OCI-LY3 (cell line): Measurements from ENCODE around the gene CSF3R.

Source experiments
- H2AFZ ChIP-seq: fragments of 200-600, 300-600 bp; shearing (Covaris generic); 2 replicates; pipeline ENCODE4 v1.6.0; 2014; ENCODE audit warnings: antibody characterized with exemption, low read depth, low read length
- H3K27ac ChIP-seq: fragments of 200-600, 300-600 bp; sonication (generic); 2 replicates; pipeline ENCODE4 v1.5.1; 2014; ENCODE audit warnings: mild to moderate bottlenecking, low read length, moderate library complexity, mixed read lengths
- H3K27me3 ChIP-seq: fragments of 200-600, 300-600 bp; sonication (generic); 2 replicates; pipeline ENCODE4 v1.6.1; 2014; ENCODE audit warnings: low read depth, low read length, mixed read lengths
- H3K36me3 ChIP-seq: fragments of 200-600, 300-600 bp; sonication (generic); replicated peaks from 2 replicates; pipeline ENCODE3; 2014; ENCODE audit warnings: low read depth, low read length, mixed read lengths
- H3K4me1 ChIP-seq: fragments of 300-600, 200-600 bp; sonication (generic); 2 replicates; pipeline ENCODE4 v1.6.1; 2014; ENCODE audit warnings: low read length, mixed read lengths
- H3K4me2 ChIP-seq: fragments of 200-600, 300-600 bp; sonication (generic); 2 replicates; pipeline ENCODE4 v1.6.1; 2014; ENCODE audit warnings: low read length, mixed read lengths
- H3K4me3 ChIP-seq: fragments of 300-600, 200-600 bp; sonication (generic); 2 replicates; pipeline ENCODE4 v1.5.1; 2014; ENCODE audit warnings: antibody characterized with exemption, mild to moderate bottlenecking, low read length, moderate library complexity
- H3K79me2 ChIP-seq: fragments of 300-600, 200-600 bp; shearing (Covaris generic); 2 replicates; pipeline ENCODE4 v1.6.1; 2014; ENCODE audit warnings: mild to moderate bottlenecking, low read length, mixed read lengths
- H3K9ac ChIP-seq: fragments of 300-600, 200-600 bp; shearing (Covaris generic); 2 replicates; pipeline ENCODE4 v1.6.0; 2014; ENCODE audit warnings: mild to moderate bottlenecking, low read length, moderate library complexity
- H3K9me3 ChIP-seq: fragments of 200-600, 300-600 bp; shearing (Covaris generic); 2 replicates; pipeline ENCODE4 v1.6.1; 2014; ENCODE audit warnings: low read length, mixed read lengths; ENCODE audit not compliant: insufficient read depth
- H4K20me1 ChIP-seq: fragments of 200-600, 300-600 bp; sonication (generic); 2 replicates; pipeline ENCODE4 v1.6.1; 2016; ENCODE audit warnings: low read length, mixed read lengths; ENCODE audit not compliant: insufficient read depth
- EZH2phosphoT487 ChIP-seq: fragments of 200-600 bp; shearing (Covaris generic); IDR thresholded peaks from 2 replicates; pipeline ENCODE4 v1.6.1; 2018; ENCODE audit warnings: antibody characterized with exemption, mixed run types, low read depth
- TF ChIP-seq, protein P1 (sequence below): fragments of 200-600, 300-600 bp; sonication (generic); IDR thresholded peaks from 2 replicates; pipeline ENCODE4 v1.5.1; 2014; ENCODE audit warnings: antibody characterized with exemption, low read length, low read depth

The CSF3R gene

GRCh38 chr1:36433102-36433501, 49.6 kb downstream of the CSF3R start:
- Histone ChIP-seq H3K79me2 (no peaks in the 10 kb centered on the region), H3K27ac (no peak overlapping the region), H3K9ac (no peak overlapping the region), H4K20me1 (no peaks in the 10 kb centered on the region), H3K27me3 (no peaks in the 10 kb centered on the region), H2AFZ (no peak overlapping the region), H3K4me1 (no peaks in the 10 kb centered on the region), H3K36me3 (no peaks in the 10 kb centered on the region), H3K4me3 (no peak overlapping the region), H3K4me2 (no peak overlapping the region), H3K9me3 (no peaks in the 10 kb centered on the region)
- TF ChIP-seq EZH2phosphoT487: no peak
- TF ChIP-seq, protein P1, sequence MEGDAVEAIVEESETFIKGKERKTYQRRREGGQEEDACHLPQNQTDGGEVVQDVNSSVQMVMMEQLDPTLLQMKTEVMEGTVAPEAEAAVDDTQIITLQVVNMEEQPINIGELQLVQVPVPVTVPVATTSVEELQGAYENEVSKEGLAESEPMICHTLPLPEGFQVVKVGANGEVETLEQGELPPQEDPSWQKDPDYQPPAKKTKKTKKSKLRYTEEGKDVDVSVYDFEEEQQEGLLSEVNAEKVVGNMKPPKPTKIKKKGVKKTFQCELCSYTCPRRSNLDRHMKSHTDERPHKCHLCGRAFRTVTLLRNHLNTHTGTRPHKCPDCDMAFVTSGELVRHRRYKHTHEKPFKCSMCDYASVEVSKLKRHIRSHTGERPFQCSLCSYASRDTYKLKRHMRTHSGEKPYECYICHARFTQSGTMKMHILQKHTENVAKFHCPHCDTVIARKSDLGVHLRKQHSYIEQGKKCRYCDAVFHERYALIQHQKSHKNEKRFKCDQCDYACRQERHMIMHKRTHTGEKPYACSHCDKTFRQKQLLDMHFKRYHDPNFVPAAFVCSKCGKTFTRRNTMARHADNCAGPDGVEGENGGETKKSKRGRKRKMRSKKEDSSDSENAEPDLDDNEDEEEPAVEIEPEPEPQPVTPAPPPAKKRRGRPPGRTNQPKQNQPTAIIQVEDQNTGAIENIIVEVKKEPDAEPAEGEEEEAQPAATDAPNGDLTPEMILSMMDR: no peak

- H3K4me3 ChIP-seq: no peak overlapping the region
- H3K27me3 ChIP-seq: no peaks in the 10 kb centered on the region
- TF ChIP-seq, protein P1: no peak
- TF ChIP-seq EZH2phosphoT487: no peak
- H3K4me1 ChIP-seq: no peaks in the 10 kb centered on the region
- no peaks in the 10 kb centered on the region for H3K9me3 ChIP-seq
- H3K36me3 ChIP-seq: no peaks in the 10 kb centered on the region
- no peak overlapping the region for H3K9ac ChIP-seq
- H4K20me1 ChIP-seq: no peaks in the 10 kb centered on the region
- H3K4me2 ChIP-seq: no peak overlapping the region
- no peaks in the 10 kb centered on the region for H3K79me2 ChIP-seq
- H3K27ac ChIP-seq: no peak overlapping the region
- no peak overlapping the region for H2AFZ ChIP-seq
These were observed 50.1 kb downstream of the CSF3R start for GRCh38 chr1:36432616-36433015.

DNA sequence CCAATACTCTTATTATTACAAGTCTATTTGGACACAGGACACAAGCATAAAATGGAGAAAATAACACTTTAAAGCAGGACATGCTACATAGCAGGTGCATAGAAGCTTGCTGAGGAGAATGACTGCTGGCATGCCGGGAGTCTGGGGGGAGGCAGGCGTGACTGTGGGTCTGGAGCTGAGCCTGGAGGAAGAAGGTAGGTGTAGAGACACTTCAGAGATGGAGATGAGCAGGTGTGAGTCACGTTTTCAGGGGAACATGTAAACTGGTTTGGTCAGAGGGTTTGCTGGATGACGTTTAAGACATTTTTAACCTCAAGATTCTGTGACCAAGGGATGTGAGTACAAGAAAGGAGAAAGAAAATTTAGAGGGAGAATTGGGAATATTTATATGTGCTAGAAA, 56.9 kb downstream of the CSF3R start:
- H3K4me2 ChIP-seq: no peak overlapping the region
- H2AFZ ChIP-seq: no peak overlapping the region
- H4K20me1 ChIP-seq: no peaks in the 10 kb centered on the region
- no peaks in the 10 kb centered on the region for H3K36me3 ChIP-seq
- no peaks in the 10 kb centered on the region for H3K27me3 ChIP-seq
- no peak overlapping the region for H3K27ac ChIP-seq
- TF ChIP-seq, protein P1: no peak
- TF ChIP-seq EZH2phosphoT487: no peak
- no peak overlapping the region for H3K9ac ChIP-seq
- no peaks in the 10 kb centered on the region for H3K79me2 ChIP-seq
- H3K9me3 ChIP-seq: no peaks in the 10 kb centered on the region
- H3K4me1 ChIP-seq: no peaks in the 10 kb centered on the region
- H3K4me3 ChIP-seq: no peak overlapping the region

- Histone ChIP-seq H3K4me2 (no peak overlapping the region), H3K9me3 (no peaks in the 10 kb centered on the region), H3K9ac (no peak overlapping the region), H3K79me2 (no peaks in the 10 kb centered on the region), H2AFZ (no peak overlapping the region), H3K4me3 (no peak overlapping the region), H4K20me1 (no peaks in the 10 kb centered on the region), H3K36me3 (no peaks in the 10 kb centered on the region), H3K27ac (no peak overlapping the region), H3K4me1 (peaks cover 5% of the 10 kb centered on the region; the same call in 1 of the 2 replicates), H3K27me3 (no peaks in the 10 kb centered on the region)
- TF ChIP-seq, protein P1: no peak
- no peak for TF ChIP-seq EZH2phosphoT487
These were observed 61.1 kb downstream of the CSF3R start for GRCh38 chr1:36421649-36422048.
